Liver (tissue), 3 donors: ENCODE measurements around the gene TNFRSF1B.
A peak's percentile ranks its signal among the peaks of the same experiment; 100 is the strongest.

Experiments used
- EGR1 ChIP-seq, 2 donors: IDR thresholded peaks; 2 replicates each; pipeline ENCODE4 v1.6.1; 2016 to 2018; ENCODE audit warnings: antibody characterized with exemption in 2 of 2, low read depth in 2 of 2
- JUND ChIP-seq, 2 donors: IDR thresholded peaks; 2 replicates each; pipeline ENCODE4 v1.6.1; 2016; ENCODE audit warnings: antibody characterized with exemption in 2 of 2
- RAD21 ChIP-seq, 2 donors: IDR thresholded peaks; 2 replicates each; pipeline ENCODE4 v1.6.1; 2016; ENCODE audit warnings: antibody characterized with exemption in 2 of 2, mild to moderate bottlenecking in 2 of 2
- TAF1 ChIP-seq: conservative IDR thresholded peaks from 2 replicates; pipeline ENCODE4 v1.6.1; 2016; ENCODE audit warnings: antibody characterized with exemption, mild to moderate bottlenecking
- YY1 ChIP-seq: IDR thresholded peaks from 2 replicates; pipeline ENCODE4 v1.6.1; 2016; ENCODE audit warnings: antibody characterized with exemption, mild to moderate bottlenecking
- TF ChIP-seq, protein P1 (sequence below): fragments of 150-350 bp; IDR thresholded peaks from 2 replicates; pipeline ENCODE4 v1.5.1; 2017; ENCODE audit warnings: improper control_type of control experiment, low read depth, low read length; ENCODE audit not compliant: missing input control
- TF ChIP-seq, protein P2 (sequence below): IDR thresholded peaks from 2 replicates; pipeline ENCODE4 v1.6.1; 2016; ENCODE audit warnings: antibody characterized with exemption, mild to moderate bottlenecking
- donor health status: healthy.
- donor health status: healthy.

DNA sequence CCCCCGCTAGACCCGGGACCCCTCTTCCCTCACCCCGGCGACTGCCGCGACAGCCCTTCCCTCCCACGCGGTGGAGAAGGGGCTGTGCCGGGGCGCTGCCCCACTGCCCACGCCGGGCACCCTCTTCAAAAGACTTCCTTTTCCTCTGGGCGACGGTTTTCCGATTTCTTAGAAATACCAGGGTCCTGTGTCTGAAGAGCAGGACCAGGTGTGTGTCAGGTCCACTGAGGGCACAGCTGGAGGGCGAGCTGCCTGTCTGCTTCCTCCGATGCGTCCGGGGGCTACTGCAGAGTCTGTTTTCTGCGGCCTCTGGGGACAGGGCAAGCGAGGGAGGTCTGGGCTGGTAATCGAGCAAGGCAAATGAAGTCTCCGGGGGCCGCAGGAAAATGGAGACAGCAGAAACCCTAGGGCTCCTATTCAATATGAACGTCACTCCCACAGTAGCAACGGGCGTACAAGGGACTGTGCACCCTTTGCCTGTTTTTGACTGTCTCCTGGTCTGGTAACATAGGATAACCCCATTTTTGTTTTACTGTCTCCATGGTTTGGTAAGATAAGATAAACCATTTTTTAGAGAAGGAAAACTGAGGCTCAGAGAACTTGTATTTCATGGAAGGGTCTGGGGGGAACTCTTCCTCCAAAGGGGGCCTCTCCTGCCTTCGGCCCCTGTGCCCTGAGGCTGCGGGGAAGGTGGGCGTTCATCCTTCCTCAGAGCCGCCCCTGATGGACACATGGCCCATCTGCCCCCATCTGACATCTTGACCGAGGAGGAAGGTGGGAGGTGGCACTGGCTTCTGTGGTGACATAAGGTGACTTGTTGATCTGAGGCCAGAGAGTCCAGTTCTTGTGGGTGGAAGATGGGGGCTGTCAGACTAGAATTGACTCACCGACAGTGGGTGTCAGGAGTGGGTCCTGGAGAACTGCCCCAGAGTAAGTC, 970 bp downstream of the TNFRSF1B start:
- TF ChIP-seq, protein P1, sequence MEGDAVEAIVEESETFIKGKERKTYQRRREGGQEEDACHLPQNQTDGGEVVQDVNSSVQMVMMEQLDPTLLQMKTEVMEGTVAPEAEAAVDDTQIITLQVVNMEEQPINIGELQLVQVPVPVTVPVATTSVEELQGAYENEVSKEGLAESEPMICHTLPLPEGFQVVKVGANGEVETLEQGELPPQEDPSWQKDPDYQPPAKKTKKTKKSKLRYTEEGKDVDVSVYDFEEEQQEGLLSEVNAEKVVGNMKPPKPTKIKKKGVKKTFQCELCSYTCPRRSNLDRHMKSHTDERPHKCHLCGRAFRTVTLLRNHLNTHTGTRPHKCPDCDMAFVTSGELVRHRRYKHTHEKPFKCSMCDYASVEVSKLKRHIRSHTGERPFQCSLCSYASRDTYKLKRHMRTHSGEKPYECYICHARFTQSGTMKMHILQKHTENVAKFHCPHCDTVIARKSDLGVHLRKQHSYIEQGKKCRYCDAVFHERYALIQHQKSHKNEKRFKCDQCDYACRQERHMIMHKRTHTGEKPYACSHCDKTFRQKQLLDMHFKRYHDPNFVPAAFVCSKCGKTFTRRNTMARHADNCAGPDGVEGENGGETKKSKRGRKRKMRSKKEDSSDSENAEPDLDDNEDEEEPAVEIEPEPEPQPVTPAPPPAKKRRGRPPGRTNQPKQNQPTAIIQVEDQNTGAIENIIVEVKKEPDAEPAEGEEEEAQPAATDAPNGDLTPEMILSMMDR, result no peak
- TF ChIP-seq EGR1 (IDR thresholded peaks at IDR 0.05; ENCODE audit: low read depth in 2 of 2) (no peak), TAF1 (no peak), JUND (IDR thresholded peaks at IDR 0.05) (no peak), RAD21 (IDR thresholded peaks at IDR 0.05) (peak in 1 of 2 donors; percentile 5), YY1 (peak; percentile 57)
- TF ChIP-seq, protein P2, sequence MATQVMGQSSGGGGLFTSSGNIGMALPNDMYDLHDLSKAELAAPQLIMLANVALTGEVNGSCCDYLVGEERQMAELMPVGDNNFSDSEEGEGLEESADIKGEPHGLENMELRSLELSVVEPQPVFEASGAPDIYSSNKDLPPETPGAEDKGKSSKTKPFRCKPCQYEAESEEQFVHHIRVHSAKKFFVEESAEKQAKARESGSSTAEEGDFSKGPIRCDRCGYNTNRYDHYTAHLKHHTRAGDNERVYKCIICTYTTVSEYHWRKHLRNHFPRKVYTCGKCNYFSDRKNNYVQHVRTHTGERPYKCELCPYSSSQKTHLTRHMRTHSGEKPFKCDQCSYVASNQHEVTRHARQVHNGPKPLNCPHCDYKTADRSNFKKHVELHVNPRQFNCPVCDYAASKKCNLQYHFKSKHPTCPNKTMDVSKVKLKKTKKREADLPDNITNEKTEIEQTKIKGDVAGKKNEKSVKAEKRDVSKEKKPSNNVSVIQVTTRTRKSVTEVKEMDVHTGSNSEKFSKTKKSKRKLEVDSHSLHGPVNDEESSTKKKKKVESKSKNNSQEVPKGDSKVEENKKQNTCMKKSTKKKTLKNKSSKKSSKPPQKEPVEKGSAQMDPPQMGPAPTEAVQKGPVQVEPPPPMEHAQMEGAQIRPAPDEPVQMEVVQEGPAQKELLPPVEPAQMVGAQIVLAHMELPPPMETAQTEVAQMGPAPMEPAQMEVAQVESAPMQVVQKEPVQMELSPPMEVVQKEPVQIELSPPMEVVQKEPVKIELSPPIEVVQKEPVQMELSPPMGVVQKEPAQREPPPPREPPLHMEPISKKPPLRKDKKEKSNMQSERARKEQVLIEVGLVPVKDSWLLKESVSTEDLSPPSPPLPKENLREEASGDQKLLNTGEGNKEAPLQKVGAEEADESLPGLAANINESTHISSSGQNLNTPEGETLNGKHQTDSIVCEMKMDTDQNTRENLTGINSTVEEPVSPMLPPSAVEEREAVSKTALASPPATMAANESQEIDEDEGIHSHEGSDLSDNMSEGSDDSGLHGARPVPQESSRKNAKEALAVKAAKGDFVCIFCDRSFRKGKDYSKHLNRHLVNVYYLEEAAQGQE, result no peak
